Fibroblast of lung (primary cell): Measurements from ENCODE around the gene VWA2. TPM values are rescaled to one million over a fixed set of nuclear protein-coding genes. Genes with fewer than 3 reads are reported as not detected.

Experiments
- DNase-seq, 2 donors: peaks; one replicate each; pipeline versions ENCODE4 v3.0.0 to v3.0.0-alpha.2; 2010; ENCODE audit warnings: low read depth in 2 of 2
- H2AFZ ChIP-seq: 2 replicates; pipeline ENCODE4 v1.5.1; 2012; ENCODE audit warnings: low read length, control low read depth, inconsistent platforms
- H3K27ac ChIP-seq: 2 replicates; pipeline ENCODE4 v1.5.1; 2011; ENCODE audit warnings: low read length, control low read depth; ENCODE audit not compliant: insufficient read depth
- H3K27me3 ChIP-seq: 2 replicates; pipeline ENCODE4 v1.5.1; 2011; ENCODE audit warnings: mild to moderate bottlenecking, low read length; ENCODE audit not compliant: control insufficient read depth, insufficient read depth
- H3K36me3 ChIP-seq: 2 replicates; pipeline ENCODE4 v1.5.1; 2011; ENCODE audit warnings: low read length; ENCODE audit not compliant: control insufficient read depth, insufficient read depth
- H3K4me1 ChIP-seq: 2 replicates; pipeline ENCODE4 v1.5.1; 2011; ENCODE audit warnings: low read length; ENCODE audit not compliant: control insufficient read depth, insufficient read depth; ENCODE audit errors: extremely low read depth
- H3K4me2 ChIP-seq: 2 replicates; pipeline ENCODE4 v1.5.1; 2011; ENCODE audit warnings: low read length, control low read depth; ENCODE audit not compliant: insufficient read depth; ENCODE audit errors: extremely low read depth
- H3K4me3 ChIP-seq, 4 experiments: fragments of 200-600 bp in 1 of 4; sonication (generic) in 1 of 4; replicated peaks in 1 of 4; 2 replicates each; pipeline ENCODE4 v1.5.1; 2011 to 2016; ENCODE audit warnings: low read length in 4 of 4, low read depth in 3 of 4, mild to moderate bottlenecking in 3 of 4, control low read depth in 2 of 4, inconsistent platforms in 1 of 4, mixed read lengths in 1 of 4; ENCODE audit not compliant: insufficient read depth in 1 of 4; ENCODE audit errors: control extremely low read depth in 1 of 4
- H3K79me2 ChIP-seq: 2 replicates; pipeline ENCODE4 v1.5.1; 2012; ENCODE audit warnings: mild to moderate bottlenecking, low read length, inconsistent platforms; ENCODE audit not compliant: control insufficient read depth, insufficient read depth
- H3K9ac ChIP-seq: 2 replicates; pipeline ENCODE4 v1.5.1; 2011; ENCODE audit warnings: mild to moderate bottlenecking, low read length, control low read depth; ENCODE audit not compliant: insufficient read depth
- H3K9me3 ChIP-seq: 2 replicates; pipeline ENCODE4 v1.5.1; 2012; ENCODE audit warnings: low read depth, low read length; ENCODE audit not compliant: control insufficient read depth, insufficient read depth
- H4K20me1 ChIP-seq: 2 replicates; pipeline ENCODE4 v1.5.1; 2011; ENCODE audit warnings: low read length; ENCODE audit not compliant: control insufficient read depth, insufficient read depth; ENCODE audit errors: extremely low read depth
- CTCF ChIP-seq, 2 donors: IDR thresholded peaks in 1 of 2; conservative IDR thresholded peaks in 1 of 2; 1 replicate in 1 of 2; 2 replicates in 1 of 2; pipeline ENCODE4 v1.5.1; 2011 to 2012; ENCODE audit warnings: low read length in 2 of 2, control low read depth in 1 of 2, inconsistent platforms in 1 of 2, low read depth in 1 of 2, mild to moderate bottlenecking in 1 of 2
- EZH2 ChIP-seq: IDR thresholded peaks from 2 replicates; pipeline ENCODE4 v1.5.1; 2012; ENCODE audit warnings: low read length, control low read depth, mild to moderate bottlenecking; ENCODE audit errors: missing control alignments
- polyA plus RNA-seq, 2 donors: library from polyadenylated mRNA; depleted of rRNA in 1 of 2; stranded (reverse) in 1 of 2; unstranded in 1 of 2; fragments of >200 nt; gene quantifications; 2 replicates each; pipeline ENCODE4 v1.2.1, GENCODE V29; 2011 to 2012; ENCODE audit warnings: missing spikeins in 1 of 2
- total RNA-seq: library from RNA; depleted of rRNA; stranded (reverse); fragments of >200 nt; gene quantifications from 2 replicates; pipeline ENCODE4 v1.2.1, GENCODE V29; 2014

Gene VWA2
- total and polyA plus RNA-seq, 2 donors (not counting 1 experiment from before 2014, with no cell fraction given) = 0.11 to 0.17 TPM

- Histone ChIP-seq H3K9ac (no peak overlapping the region), H3K4me3 (no peak overlapping the region), H3K27me3 (peaks cover 24% of the 10 kb centered on the region), H3K4me2 (no peak overlapping the region), H3K27ac (no peak overlapping the region), H2AFZ (no peak overlapping the region), H3K9me3 (no peaks in the 10 kb centered on the region), H3K79me2 (no peaks in the 10 kb centered on the region), H4K20me1 (no peaks in the 10 kb centered on the region), H3K4me1 (no peaks in the 10 kb centered on the region), H3K36me3 (no peaks in the 10 kb centered on the region)
- TF ChIP-seq CTCF (conservative IDR thresholded peaks at IDR 0.05 in 1 of 2, IDR thresholded peaks at IDR 0.05 in 1 of 2; ENCODE audit: low read depth in 1 of 2, low read length in 2 of 2) = no peak
- no peak for TF ChIP-seq EZH2
- DNase-seq = no peak
These were observed 41.0 kb downstream of the VWA2 start for GRCh38 chr10:114279901-114280644.

DNA sequence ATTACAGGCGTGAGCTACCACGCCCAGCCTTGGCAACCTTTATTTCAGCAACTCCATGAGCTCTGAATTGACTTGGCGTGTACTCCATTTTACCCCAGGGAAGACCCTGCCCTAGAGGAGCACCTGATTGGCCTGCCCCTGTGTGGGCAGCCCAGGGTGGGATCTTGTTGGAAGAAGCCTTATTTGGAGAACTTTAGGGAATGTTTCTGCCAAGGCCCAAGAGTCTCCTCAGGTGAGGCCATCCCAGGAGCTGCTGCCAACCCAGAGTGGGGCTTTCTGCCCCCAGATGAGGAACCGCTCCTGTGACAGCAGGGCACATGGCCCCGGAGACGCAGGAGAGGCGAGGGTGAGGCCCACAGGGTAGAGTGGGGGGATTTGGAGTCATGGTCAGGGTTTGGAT, 42.0 kb downstream of the VWA2 start:
- DNase-seq = no peak
- no peak for TF ChIP-seq EZH2
- no peak for TF ChIP-seq CTCF (conservative IDR thresholded peaks at IDR 0.05 in 1 of 2, IDR thresholded peaks at IDR 0.05 in 1 of 2; ENCODE audit: low read depth in 1 of 2, low read length in 2 of 2)
- H3K4me2 ChIP-seq = no peak overlapping the region
- peaks cover 3% of the 10 kb centered on the region for H3K4me1 ChIP-seq
- no peak overlapping the region for H2AFZ ChIP-seq
- no peak overlapping the region for H3K9ac ChIP-seq
- H3K79me2 ChIP-seq = no peaks in the 10 kb centered on the region
- H4K20me1 ChIP-seq = no peaks in the 10 kb centered on the region
- no peak overlapping the region for H3K27ac ChIP-seq
- peaks cover 24% of the 10 kb centered on the region for H3K27me3 ChIP-seq
- H3K36me3 ChIP-seq = no peaks in the 10 kb centered on the region
- H3K4me3 ChIP-seq = no peak overlapping the region
- H3K9me3 ChIP-seq = no peaks in the 10 kb centered on the region

DNA sequence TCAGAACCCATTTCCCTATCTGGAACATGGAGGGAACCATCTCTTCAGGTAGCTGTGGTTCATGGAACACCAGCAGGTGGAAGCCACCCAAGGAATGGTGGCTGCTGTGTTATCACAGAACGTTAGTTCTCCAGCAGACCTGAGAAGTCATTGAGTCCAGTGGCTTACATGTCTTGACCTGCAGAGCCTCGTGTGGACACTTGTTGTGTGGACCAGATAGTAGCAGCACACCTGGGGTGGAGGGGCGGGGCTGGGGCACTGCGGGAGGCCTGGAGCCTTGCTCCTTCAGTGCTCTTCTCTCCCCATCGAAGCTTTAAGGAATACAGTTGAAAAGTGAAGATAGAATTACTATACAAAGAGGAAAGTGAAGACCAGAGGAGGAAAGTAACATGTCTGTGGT, 42.4 kb downstream of the VWA2 start:
- Histone ChIP-seq H2AFZ (no peak overlapping the region), H4K20me1 (no peaks in the 10 kb centered on the region), H3K27me3 (peaks cover 24% of the 10 kb centered on the region), H3K9ac (no peak overlapping the region), H3K4me3 (no peak overlapping the region), H3K4me2 (no peak overlapping the region), H3K9me3 (no peaks in the 10 kb centered on the region), H3K27ac (no peak overlapping the region), H3K4me1 (peaks cover 3% of the 10 kb centered on the region), H3K79me2 (no peaks in the 10 kb centered on the region), H3K36me3 (no peaks in the 10 kb centered on the region)
- DNase-seq = no peak
- TF ChIP-seq CTCF (conservative IDR thresholded peaks at IDR 0.05 in 1 of 2, IDR thresholded peaks at IDR 0.05 in 1 of 2; ENCODE audit: low read depth in 1 of 2, low read length in 2 of 2) (no peak), EZH2 (no peak)
